AG08395 (cell line): ENCODE measurements around the gene ITGB6.

ENCODE experiments used
- DNase-seq: peaks from one replicate; pipeline ENCODE4 v3.0.0; 2012; ENCODE audit warnings: mixed read lengths, low spot score

Gene ITGB6

DNA sequence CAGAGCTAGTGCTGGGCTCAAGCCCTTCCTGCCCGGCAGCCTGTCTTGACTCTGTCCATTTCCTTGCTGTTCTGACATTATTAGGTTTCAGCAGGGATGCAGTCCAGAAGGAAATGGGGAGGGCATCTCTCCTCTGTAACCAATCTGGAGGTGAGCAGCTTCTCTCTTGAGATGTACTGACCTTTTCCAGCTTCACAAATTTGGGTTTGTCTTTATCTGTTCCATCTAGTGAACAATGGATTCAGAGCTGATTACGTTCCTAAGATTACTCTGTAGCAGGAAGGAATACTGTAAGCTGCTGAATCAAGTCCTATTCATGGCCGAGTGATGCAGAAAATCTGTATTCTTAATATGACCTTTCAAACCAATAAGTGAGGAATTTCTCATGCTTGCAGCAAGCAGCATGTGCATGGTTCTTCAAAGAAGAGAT, 148.7 kb downstream of the ITGB6 start:
- DNase-seq: no peak

DNA sequence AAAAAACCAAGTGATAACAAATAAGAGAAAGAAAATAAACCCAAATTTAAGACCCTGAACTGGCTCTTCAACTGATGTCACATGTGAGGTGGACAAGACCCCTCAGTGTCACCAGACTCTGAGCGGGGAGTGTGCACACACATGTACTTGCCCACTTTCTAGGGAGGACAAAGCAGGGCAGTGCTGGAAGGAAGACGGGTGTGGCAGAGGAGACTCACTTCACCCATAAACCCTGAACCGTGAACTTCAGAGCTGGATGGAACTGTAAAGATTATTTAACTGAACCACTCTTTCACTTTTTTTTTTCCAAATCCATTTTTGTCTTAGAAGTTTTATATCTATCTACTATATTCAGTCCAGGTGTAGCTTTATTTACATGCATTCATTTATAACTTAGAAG, 149.9 kb downstream of the ITGB6 start:
- DNase-seq: no peak
